Bronchial epithelial cell (primary cell): Measurements from ENCODE around the gene EFEMP2. TPM values are rescaled to one million over a fixed set of nuclear protein-coding genes. Genes with fewer than 3 reads are reported as not detected.
"Not testable (repeated sequence)": the region's sequence is repeated elsewhere in the genome, so short reads cannot be mapped to it uniquely, and the experiment has no call there.

ENCODE experiments used
- DNase-seq: peaks from one replicate; pipeline ENCODE4 v3.0.0-alpha.2; 2010; ENCODE audit warnings: low read depth
- FAIRE-seq: peaks from 2 replicates; lab custom pipeline; 2011; peaks lifted over from hg19 to GRCh38; lab: Jason Lieb, UNC
- H3K27me3 ChIP-seq: 2 replicates; pipeline ENCODE4 v1.5.1; 2011; ENCODE audit warnings: low read length; ENCODE audit not compliant: control insufficient read depth, insufficient read depth
- H3K36me3 ChIP-seq: 2 replicates; pipeline ENCODE4 v1.5.1; 2011; ENCODE audit warnings: low read length; ENCODE audit not compliant: control insufficient read depth, insufficient read depth
- H3K4me3 ChIP-seq: 2 replicates; pipeline ENCODE4 v1.5.1; 2011; ENCODE audit warnings: mild to moderate bottlenecking, low read depth, low read length, control low read depth
- total RNA-seq: library from RNA; depleted of rRNA; stranded (reverse); fragments of >200 nt; gene quantifications from 2 replicates; pipeline ENCODE4 v1.2.1, GENCODE V29; 2014
- TF ChIP-seq, protein P1 (sequence below): IDR thresholded peaks from 2 replicates; pipeline ENCODE4 v1.5.1; 2011; ENCODE audit warnings: mild to moderate bottlenecking, moderate library complexity, low read length, control low read depth, inconsistent platforms; ENCODE audit not compliant: insufficient read depth, severe bottlenecking

EFEMP2 gene
- total RNA-seq, 1 donor from 2014 or later, result 2.9 TPM

DNA sequence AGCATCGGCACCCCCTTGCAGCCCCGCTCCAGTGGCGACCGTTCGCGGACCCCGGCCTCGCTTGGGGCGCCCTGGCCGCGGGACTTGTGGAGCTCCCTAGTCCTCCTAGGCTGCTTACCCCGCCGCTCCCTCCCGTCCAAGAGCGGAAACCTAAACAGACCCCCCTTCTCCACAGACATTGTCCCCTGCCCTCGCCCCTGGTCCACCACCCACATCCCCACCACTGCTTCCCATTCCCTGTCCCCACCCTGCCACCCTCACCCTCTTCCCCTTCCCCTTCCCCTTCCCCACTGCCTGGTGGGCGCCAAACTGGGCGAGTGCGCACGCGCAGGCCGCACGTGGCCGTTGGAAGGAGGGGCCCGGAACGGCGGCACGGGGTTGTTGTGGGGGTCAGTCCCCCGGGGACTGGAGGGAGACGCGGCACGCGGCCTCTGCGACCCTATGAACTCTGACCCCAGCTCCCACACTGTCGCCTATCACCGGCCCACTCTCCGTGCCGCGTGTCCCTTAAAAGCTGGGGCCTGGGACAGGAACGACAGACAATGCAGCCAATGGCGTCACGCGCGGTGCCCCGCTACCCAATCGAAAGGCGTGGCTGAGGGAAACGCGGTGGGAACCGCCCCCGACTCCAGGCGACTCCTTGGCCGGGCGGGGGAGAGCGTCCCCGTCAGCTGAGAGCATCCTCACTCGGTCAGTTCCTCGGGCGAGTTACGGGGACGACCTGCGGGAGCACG is 39.1 kb downstream of the EFEMP2 start, which contains the start of gene SNX32:
TSS of gene SNX32 (plus strand) at position 667 of the 734 bp plus-strand sequence. CDS start 103 bp downstream, outside the sequence.
- no peak for FAIRE-seq

DNA sequence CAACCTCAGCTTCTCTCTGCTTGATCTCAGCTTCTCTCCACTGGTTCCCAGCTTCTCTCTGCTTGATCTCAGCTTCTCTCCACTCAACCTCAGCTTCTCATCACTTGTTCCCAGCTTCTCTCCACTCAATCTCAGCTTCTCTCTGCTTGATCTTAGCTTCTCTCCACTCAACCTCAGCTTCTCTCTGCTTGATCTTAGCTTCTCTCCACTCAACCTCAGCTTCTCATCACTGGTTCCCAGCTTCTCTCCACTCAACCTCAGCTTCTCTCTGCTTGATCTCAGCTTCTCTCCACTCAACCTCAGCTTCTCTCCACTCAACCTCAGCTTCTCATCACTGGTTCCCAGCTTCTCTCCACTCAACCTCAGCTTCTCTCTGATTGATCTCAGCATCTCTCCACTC is 40.4 kb downstream of the EFEMP2 start:
- FAIRE-seq, result peak; percentile 68
- H3K4me3 ChIP-seq, H3K36me3 ChIP-seq, DNase-seq, H3K27me3 ChIP-seq: not testable (repeated sequence)

More for the DNA sequence above, 39.1 kb downstream of the EFEMP2 start, which contains the start of gene SNX32:
- H3K36me3 ChIP-seq, result no peaks in the 10 kb centered on the region
- DNase-seq, result peak; percentile 67
- TF ChIP-seq, protein P1, sequence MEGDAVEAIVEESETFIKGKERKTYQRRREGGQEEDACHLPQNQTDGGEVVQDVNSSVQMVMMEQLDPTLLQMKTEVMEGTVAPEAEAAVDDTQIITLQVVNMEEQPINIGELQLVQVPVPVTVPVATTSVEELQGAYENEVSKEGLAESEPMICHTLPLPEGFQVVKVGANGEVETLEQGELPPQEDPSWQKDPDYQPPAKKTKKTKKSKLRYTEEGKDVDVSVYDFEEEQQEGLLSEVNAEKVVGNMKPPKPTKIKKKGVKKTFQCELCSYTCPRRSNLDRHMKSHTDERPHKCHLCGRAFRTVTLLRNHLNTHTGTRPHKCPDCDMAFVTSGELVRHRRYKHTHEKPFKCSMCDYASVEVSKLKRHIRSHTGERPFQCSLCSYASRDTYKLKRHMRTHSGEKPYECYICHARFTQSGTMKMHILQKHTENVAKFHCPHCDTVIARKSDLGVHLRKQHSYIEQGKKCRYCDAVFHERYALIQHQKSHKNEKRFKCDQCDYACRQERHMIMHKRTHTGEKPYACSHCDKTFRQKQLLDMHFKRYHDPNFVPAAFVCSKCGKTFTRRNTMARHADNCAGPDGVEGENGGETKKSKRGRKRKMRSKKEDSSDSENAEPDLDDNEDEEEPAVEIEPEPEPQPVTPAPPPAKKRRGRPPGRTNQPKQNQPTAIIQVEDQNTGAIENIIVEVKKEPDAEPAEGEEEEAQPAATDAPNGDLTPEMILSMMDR, result no peak
- peak within 1 kb of the TSS; percentile 39 for H3K4me3 ChIP-seq
- peaks cover 1% of the 10 kb centered on the region for H3K27me3 ChIP-seq

DNA sequence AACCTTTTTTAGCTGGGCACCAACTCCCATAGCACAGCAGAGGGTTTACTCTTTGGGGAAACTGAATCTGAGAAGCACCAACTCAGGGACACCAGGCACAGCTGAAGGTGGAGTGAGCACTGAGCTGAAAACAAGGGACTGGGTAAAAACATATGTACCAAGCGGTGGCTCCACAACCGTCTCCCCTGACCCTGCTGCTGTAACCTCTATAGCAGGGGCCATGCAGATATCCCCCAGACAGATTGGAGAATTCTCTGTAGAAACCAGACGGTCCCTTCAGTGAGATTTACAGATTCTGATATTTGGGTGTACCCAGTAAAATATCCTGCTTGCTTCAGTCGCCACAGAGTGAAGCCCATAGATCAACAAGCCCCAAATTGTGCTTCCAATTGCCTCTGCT is 43.1 kb downstream of the EFEMP2 start:
- no peaks in the 10 kb centered on the region for H3K36me3 ChIP-seq
- FAIRE-seq (no peak), DNase-seq (no peak)

DNA sequence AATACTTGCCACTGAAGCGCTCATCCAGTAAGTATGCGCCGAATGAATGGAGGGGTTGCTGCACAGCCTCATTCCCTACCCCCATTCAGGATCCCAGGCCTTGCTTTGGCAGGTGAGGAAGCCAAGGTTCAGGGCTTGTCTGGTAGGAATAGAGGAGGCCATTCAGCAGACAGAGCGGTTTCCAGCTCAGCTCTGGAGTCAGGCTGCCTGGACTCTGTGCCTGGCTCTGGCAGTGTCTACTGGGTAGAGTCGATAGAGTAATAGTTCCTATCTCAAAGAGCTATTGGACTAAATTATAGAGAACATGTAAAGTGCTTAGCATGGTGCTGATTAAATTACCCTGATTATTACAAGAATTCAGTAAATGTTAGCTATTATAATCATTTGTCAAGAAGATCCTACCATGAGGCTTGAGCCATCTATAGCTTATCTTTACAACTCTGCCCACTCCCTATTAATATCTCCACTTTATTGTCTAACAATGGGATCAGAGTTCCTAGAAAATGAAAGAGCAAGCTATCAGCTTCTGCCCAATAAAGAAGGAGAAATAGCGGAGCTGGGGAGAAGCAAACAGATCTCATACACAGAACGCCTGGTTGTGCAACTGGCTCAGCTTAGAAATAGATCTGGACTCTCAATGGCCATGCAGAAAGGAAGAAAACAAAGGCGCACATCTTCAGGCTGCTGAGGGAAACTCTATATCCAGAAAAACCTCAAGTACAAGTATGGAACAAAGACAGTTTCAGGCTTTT is 45.4 kb downstream of the EFEMP2 start:
- Histone ChIP-seq H3K4me3 (no peak overlapping the region), H3K36me3 (no peaks in the 10 kb centered on the region), H3K27me3 (peaks cover 1% of the 10 kb centered on the region)
- FAIRE-seq, result no peak
- DNase-seq, result no peak
- TF ChIP-seq, protein P1, result no peak

More for the DNA sequence above, 43.1 kb downstream of the EFEMP2 start:
- Histone ChIP-seq H3K27me3 (peaks cover 1% of the 10 kb centered on the region), H3K4me3 (no peak overlapping the region)
- TF ChIP-seq, protein P1, result no peak

DNA sequence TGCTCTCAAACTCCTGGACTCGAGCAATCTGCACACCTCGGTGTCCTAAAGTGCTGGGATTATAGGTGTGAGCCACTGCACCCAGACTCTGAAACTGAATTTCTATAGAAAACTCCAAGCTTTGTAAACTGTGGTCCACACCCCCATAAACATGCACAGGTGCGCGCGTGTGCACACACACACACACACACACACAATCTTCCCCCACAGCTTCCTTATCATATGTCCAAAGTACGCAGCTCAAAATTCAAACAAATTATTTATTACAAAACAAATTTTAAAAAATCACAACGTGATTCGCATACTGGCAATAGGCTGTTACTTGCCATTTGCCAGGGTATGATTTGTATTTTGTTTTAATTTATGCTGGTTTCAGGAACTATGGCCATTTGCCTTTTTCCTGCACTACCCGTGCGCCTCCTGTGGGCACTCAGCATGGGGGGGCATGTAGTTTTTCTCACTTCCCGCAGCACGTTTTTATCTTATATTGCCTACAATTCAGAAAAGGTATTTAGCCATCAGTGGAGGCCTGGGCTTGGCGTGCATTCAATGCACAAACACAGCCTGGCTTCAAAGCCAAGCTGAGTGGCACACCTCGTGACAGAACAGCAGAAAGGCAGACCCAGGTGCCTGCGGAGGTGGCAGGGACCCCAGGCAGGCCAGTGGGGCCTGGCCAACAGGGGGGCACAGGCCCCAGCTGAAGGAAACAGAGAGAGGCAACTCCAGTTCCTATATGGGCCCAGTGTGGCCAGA is 49.6 kb downstream of the EFEMP2 start:
- TF ChIP-seq, protein P1, result no peak
- FAIRE-seq (no peak), DNase-seq (no peak)

More for the DNA sequence above, 49.6 kb downstream of the EFEMP2 start:
- H3K27me3 ChIP-seq, result no peaks in the 10 kb centered on the region
- H3K4me3 ChIP-seq, result no peak overlapping the region
- H3K36me3 ChIP-seq, result no peaks in the 10 kb centered on the region
